Mammary epithelial cell (primary cell): ENCODE results near the gene RNF111.

Experiments used
- CTCF ChIP-seq, 2 donors: IDR thresholded peaks in 1 of 2; conservative IDR thresholded peaks in 1 of 2; 2 replicates each; pipeline ENCODE4 v1.5.1; 2011 to 2012; ENCODE audit warnings: inconsistent platforms in 2 of 2, low read length in 2 of 2, mild to moderate bottlenecking in 2 of 2, control low read depth in 1 of 2, low read depth in 1 of 2; ENCODE audit not compliant: insufficient read depth in 1 of 2; ENCODE audit errors: extremely low read depth in 1 of 2
- EZH2 ChIP-seq: IDR thresholded peaks from 2 replicates; pipeline ENCODE4 v1.6.1; 2012; ENCODE audit warnings: low read length, inconsistent platforms, borderline replicate concordance

- TF ChIP-seq CTCF (conservative IDR thresholded peaks at IDR 0.05 in 1 of 2, IDR thresholded peaks at IDR 0.05 in 1 of 2; ENCODE audit: extremely low read depth in 1 of 2, insufficient read depth in 1 of 2, low read depth in 1 of 2, low read length in 2 of 2) (no peak), EZH2 (no peak)
These were observed 30.0 kb downstream of the RNF111 start for GRCh38 chr15:59017449-59017848.
